A172 (cell line): ENCODE data around the gene C3orf49. TPM values are rescaled to one million over a fixed set of nuclear protein-coding genes. Genes with fewer than 3 reads are reported as not detected.

Experiments
- DNase-seq: peaks from one replicate; pipeline ENCODE4 v3.0.0-alpha.2; 2015; ENCODE audit warnings: low spot score
- total RNA-seq: library from RNA; depleted of rRNA; stranded (reverse); fragments of >200 nt; shearing (Covaris generic); gene quantifications from 2 replicates; pipeline ENCODE4 v1.2.3, GENCODE V29; 2014

Gene C3orf49
- total RNA-seq, 1 experiment from 2014 or later = not detected

GRCh38 chr3:63849175-63849574 lies 30.1 kb downstream of the C3orf49 start:
- no peak for DNase-seq

DNA sequence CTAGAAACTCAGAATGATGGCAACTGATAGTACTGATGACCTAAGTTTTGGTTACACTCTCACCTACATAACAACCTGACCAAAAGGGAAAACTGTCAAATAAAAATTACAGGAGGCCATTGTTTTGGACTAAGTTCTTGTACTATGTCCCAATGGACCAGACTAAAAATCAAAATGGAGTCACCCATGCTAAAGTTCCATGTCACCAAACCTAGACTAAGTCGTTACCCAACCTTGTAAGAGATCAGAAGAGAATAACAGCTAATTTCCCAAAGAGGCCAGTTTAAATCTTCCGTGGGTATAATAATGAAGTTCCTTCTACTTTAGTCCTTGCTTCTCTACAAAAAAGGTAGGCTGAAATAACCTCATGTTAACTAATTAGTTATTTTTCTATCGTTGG lies 32.2 kb downstream of the C3orf49 start:
- DNase-seq = no peak

GRCh38 chr3:63853106-63853505 lies 34.0 kb downstream of the C3orf49 start:
- DNase-seq = no peak

GRCh38 chr3:63855333-63855940 lies 36.3 kb downstream of the C3orf49 start:
- no peak for DNase-seq

GRCh38 chr3:63857311-63857710 lies 38.2 kb downstream of the C3orf49 start:
- DNase-seq = no peak

DNA sequence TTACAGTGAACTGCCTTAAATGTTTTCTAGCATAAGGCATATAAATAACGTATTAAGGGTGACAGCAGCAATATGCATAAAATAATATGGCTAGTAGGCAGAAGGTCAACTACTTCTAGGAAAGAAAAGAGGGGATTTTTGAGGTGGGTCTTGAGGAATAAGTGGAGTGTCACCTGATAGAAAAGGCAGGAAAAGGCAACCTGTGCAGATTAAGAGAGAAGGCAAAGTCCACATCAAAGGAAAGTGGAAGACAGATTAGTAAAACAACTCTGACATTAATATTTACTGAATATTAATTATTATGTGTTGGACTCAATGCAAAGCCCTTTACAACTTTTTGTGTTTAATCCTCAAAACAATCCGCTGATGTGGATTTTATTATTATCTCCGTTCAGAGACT lies 41.7 kb downstream of the C3orf49 start:
- DNase-seq = no peak

DNA sequence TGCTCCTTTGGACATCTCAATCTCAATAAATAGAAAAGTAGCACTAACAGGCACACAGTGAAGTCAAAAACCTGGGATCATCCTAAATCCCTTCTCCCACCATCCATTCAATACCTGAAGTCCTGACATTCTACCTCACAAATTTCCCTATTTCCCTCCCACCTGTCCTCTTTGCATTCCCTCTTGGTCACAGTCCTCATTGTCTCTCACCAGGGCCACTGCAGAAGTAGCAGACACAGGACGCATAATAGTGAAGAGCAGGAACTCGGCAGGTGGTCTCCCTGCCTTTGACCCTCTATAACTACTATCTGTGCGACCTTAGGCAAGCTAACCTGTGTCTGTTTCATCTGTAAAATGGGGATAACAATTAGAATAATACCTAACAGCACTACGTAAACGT lies 42.2 kb downstream of the C3orf49 start:
- DNase-seq = no peak

DNA sequence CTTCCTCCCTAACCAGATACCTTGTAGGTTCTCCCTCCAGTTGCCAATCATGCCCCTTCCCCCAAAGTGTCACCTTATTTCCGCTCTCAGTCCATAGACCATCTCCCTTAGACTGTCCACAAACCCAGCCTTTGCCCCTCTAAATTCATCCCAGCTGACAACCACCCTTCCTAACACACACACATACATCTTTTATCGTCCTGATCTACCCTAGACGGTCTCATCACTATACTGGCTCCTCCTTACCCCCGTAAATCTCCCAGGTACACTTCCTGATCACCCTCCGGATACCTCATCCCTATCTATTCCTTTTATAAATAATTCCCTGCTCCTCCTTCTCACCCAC lies 43.7 kb downstream of the C3orf49 start:
- no peak for DNase-seq

DNA sequence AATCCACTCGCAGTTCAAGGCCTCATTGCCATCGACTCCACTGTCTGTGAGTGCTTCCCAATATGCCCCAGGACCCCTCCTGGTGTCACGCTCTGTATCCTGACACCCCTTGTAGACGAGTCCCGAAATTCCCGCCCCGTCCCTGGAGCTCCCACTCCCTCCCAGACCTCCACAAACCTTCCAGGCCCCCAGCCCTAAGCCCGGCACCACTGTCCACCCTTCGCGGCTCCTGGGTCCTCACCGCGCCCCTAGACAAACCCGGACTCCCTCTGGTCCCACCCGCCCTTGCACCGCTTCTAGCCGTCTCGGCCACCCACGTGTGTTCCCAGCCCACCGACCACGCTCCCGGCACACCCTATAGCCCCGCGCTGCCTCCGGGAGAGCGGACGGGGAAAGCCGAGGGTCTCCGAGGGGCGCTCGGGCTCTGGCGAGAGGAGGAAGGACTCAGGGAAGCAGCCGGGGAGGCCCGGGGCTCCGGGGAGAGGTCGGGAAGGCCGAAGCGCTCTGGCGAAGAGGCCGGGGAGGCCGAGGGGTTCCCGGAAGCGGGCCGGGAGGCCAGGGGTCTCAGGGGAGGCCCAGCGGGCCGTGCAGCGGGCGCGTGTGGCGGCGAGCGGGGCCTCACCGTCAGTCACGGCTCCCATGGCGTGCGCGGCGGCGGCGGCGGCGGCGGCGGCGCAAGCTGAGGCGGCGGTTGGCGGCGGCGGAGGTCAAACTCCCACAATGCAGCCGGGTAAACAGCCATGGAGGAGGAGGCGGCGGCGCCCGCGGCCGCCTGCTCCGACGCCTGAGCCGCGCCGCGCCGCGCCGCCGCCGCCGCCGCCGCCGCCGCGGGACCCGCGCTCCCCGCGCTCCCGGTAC lies 44.3 kb downstream of the C3orf49 start, which contains the start of the genes ATXN7 and THOC7:
TSS of gene ATXN7 (plus strand) at position 718 of the 858 bp plus-strand sequence. CDS start 48,732 bp downstream, outside the sequence.
TSS of gene THOC7 (minus strand) at position 656 of the 858 bp plus-strand sequence. CDS start at position 641, 15 bp downstream.
- no peak for DNase-seq

- peak; percentile 16 for DNase-seq
These were observed 45.2 kb downstream of the C3orf49 start for GRCh38 chr3:63864008-63864964.

- no peak for DNase-seq
These were observed 45.8 kb downstream of the C3orf49 start for GRCh38 chr3:63864965-63865327.

DNA sequence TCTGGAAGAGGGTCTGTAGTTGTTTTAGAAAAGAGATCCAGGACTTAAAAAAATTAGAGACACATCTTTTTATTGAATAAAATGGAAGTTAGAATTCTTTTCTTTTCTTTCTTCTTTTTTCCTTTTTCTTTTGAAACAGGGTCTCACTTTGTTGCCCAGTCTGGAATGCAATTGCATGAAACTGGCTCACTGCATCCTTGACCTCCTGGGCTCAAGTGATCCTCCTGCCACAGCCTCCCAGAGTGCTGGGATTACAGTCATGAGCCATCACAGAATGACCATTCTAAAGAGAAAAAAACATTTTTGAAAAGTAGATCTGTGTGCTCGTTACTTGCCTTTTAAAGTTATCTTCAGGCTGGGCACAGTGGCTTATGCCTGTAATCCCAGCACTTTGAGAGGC lies 48.1 kb downstream of the C3orf49 start:
- no peak for DNase-seq

DNA sequence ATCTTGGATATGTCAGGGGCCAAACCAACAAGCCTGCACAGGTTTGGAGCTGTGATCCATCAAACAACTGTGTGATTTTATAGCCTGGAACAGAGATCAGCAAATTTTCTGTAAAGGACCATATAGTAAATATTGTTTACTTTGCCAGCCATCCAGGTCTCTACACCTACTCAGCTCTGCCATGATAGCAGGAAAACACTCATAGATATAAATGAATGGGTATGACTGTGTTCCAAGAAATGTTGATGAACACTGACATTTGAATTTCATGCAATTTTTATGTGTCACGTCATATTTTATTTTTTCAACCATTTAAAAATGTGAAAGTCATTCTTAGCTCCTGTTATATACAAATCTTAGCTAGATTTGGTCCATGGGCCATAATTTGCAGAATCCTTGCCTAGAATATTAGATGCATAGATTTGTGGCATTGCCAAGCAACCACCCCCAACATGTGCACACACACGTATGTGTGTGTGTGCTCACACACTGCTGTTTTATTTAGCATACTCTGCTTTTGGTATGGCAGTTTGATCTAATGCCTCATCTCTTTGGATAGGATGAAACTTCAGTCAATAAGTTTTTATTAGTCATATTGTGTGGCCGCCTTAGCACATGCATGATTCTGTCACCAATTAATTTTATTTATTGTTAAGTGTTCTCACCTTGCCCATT lies 51.0 kb downstream of the C3orf49 start:
- DNase-seq = no peak

DNA sequence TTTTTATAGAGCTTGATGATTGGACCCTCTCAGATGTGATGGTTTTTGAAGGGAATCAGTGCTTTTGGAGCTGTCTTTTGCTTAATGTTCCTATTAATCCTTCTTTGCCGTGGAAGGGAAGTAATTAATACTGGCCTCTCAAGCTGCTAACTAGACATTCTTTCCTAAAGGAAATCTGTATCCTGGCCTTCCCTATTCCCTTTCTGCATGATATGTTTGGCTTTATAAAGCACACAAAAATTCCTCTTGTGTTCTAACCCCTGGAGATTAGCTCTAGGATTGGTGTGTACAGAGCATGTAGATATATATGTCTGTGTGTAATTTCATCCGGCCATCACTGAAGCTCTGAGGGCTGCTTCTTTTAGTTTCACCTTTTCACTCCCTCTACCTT lies 51.5 kb downstream of the C3orf49 start:
- DNase-seq = no peak

DNA sequence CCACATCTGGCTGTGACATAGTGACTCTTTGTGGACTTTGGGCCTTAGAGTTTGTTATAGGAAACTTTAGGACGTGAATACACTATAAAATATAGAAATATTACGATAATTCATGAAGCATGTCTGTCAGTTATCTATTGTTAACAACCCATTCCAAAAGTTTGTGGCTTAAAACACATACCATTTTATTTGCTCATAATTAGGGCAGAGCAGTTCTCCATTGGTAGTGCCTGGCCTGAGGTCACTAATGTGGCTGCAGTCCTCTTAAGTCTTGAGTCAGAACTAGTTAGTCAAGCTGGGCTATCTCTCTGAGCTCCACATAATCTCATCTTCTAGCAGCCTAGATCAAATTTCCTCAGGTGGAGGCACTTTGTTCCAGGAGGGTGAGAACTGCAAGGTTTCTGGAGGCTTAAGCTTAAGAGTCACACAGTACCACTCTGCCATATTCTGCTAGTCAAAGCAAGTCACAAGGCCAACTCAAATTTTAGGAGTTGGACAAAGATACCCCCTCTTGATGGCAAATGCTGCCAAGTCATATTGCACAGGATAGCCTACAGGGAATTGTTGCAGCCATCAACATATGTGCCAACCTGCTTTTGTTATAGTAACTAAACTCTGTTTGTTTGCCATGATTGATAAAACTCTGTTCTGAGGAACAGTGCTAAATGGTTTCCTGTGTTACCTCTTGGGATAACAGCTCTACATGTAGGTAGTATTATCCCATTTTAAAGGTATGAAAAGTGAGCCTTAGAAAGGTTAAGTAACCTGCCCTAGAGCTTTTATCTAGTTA lies 53.2 kb downstream of the C3orf49 start:
- DNase-seq = peak; percentile 61

DNA sequence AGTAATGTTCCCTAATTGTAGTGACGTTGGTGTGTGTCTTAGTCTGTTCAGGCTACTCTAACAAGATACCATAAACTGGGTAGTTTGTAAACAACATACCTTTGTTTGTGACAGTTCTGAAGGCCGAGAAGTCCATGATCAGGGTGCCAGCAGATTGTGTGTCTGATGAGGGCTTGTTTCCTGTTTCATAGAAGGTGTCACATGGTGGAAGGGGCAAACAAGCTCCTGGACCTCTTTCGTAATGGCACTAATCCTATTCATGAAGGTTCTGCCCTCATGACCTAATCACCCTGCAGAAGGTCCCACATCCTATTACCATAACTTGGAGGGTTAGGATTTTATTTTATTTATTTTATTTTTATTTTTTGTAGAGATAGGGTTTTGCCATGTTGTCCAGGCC lies 55.7 kb downstream of the C3orf49 start:
- DNase-seq = no peak

- DNase-seq = no peak
These were observed 56.4 kb downstream of the C3orf49 start for GRCh38 chr3:63875510-63875909.

GRCh38 chr3:63876260-63876659 lies 57.2 kb downstream of the C3orf49 start:
- no peak for DNase-seq

- no peak for DNase-seq
These were observed 58.8 kb downstream of the C3orf49 start for GRCh38 chr3:63877737-63878393.

- DNase-seq = no peak
These were observed 59.4 kb downstream of the C3orf49 start for GRCh38 chr3:63878394-63879060.
